H9 (cell line): Measurements from ENCODE around the gene NDST1. TPM values are rescaled to one million over a fixed set of nuclear protein-coding genes. Genes with fewer than 3 reads are reported as not detected.

Experiments used
- DNase-seq: peaks from one replicate; pipeline ENCODE4 v3.0.0-alpha.2; 2017
- H2AFZ ChIP-seq: one replicate; pipeline ENCODE4 v1.6.1; 2013; ENCODE audit warnings: mild to moderate bottlenecking, low read length, control low read depth, moderate library complexity
- H2AK5ac ChIP-seq: 2 replicates; pipeline ENCODE4 v1.6.1; 2013; ENCODE audit warnings: low read length, control low read depth, mixed read lengths; ENCODE audit not compliant: insufficient read length
- H2BK120ac ChIP-seq: one replicate; pipeline ENCODE4 v1.6.1; 2013; ENCODE audit warnings: low read depth, mild to moderate bottlenecking, low read length, control low read depth, inconsistent platforms; ENCODE audit not compliant: poor library complexity, severe bottlenecking
- H2BK12ac ChIP-seq: 2 replicates; pipeline ENCODE4 v1.6.1; 2013; ENCODE audit warnings: low read length, control low read depth, mixed read lengths, low read depth; ENCODE audit not compliant: insufficient read length
- H2BK15ac ChIP-seq: 2 replicates; pipeline ENCODE4 v1.6.1; 2013; ENCODE audit warnings: low read depth, low read length, control low read depth
- H2BK20ac ChIP-seq: one replicate; pipeline ENCODE4 v1.6.1; 2013; ENCODE audit warnings: low read depth, mild to moderate bottlenecking, low read length, control low read depth, inconsistent platforms; ENCODE audit not compliant: poor library complexity, severe bottlenecking
- H2BK5ac ChIP-seq: 2 replicates; pipeline ENCODE4 v1.6.1; 2013; ENCODE audit warnings: low read length, control low read depth, mixed read lengths; ENCODE audit not compliant: insufficient read length
- H3K14ac ChIP-seq: 2 replicates; pipeline ENCODE4 v1.6.1; 2013; ENCODE audit warnings: low read length, control low read depth; ENCODE audit not compliant: insufficient read depth
- H3K18ac ChIP-seq: 2 replicates; pipeline ENCODE4 v1.6.1; 2013; ENCODE audit warnings: low read depth, mild to moderate bottlenecking, mixed read lengths, low read length, control low read depth; ENCODE audit not compliant: insufficient read length
- H3K23ac ChIP-seq: 2 replicates; pipeline ENCODE4 v1.6.1; 2013; ENCODE audit warnings: low read length, control low read depth, mixed read lengths, low read depth; ENCODE audit not compliant: insufficient read length
- H3K23me2 ChIP-seq: 2 replicates; pipeline ENCODE4 v1.6.1; 2013; ENCODE audit warnings: low read depth, mild to moderate bottlenecking, mixed read lengths, low read length, control low read depth; ENCODE audit not compliant: insufficient read length, poor library complexity, severe bottlenecking
- H3K27ac ChIP-seq: 2 replicates; pipeline ENCODE4 v1.5.1; 2013; ENCODE audit warnings: low read length, control low read depth, mixed read lengths, low read depth; ENCODE audit not compliant: insufficient read length
- H3K27me3 ChIP-seq: 2 replicates; pipeline ENCODE4 v1.6.1; 2013; ENCODE audit warnings: low read length, control low read depth, inconsistent platforms; ENCODE audit not compliant: insufficient read depth
- H3K4ac ChIP-seq: 2 replicates; pipeline ENCODE4 v1.6.1; 2013; ENCODE audit warnings: low read depth, mild to moderate bottlenecking, control low read depth, inconsistent platforms, low read length, moderate library complexity
- H3K4me1 ChIP-seq: 2 replicates; pipeline ENCODE4 v1.6.1; 2013; ENCODE audit warnings: low read length, control low read depth, inconsistent platforms; ENCODE audit not compliant: insufficient read depth
- H3K4me2 ChIP-seq: 2 replicates; pipeline ENCODE4 v1.6.1; 2013; ENCODE audit warnings: low read length, control low read depth, mixed read lengths; ENCODE audit not compliant: insufficient read length, insufficient read depth
- H3K56ac ChIP-seq: 2 replicates; pipeline ENCODE4 v1.6.1; 2013; ENCODE audit warnings: low read depth, mild to moderate bottlenecking, mixed read lengths, low read length, control low read depth; ENCODE audit not compliant: insufficient read length
- H3K79me1 ChIP-seq: 2 replicates; pipeline ENCODE4 v1.6.1; 2013; ENCODE audit warnings: low read depth, mild to moderate bottlenecking, moderate library complexity, low read length, control low read depth, inconsistent platforms; ENCODE audit not compliant: insufficient read depth, poor library complexity, severe bottlenecking
- H3K79me2 ChIP-seq: 2 replicates; pipeline ENCODE4 v1.6.1; 2013; ENCODE audit warnings: low read length, control low read depth, inconsistent platforms; ENCODE audit not compliant: insufficient read depth
- H3K9ac ChIP-seq: 2 replicates; pipeline ENCODE4 v1.6.1; 2013; ENCODE audit warnings: low read length, control low read depth, mixed read lengths; ENCODE audit not compliant: insufficient read length; ENCODE audit errors: extremely low read depth
- H3K9me3 ChIP-seq: one replicate; pipeline ENCODE4 v1.6.1; 2013; ENCODE audit warnings: low read depth, low read length, inconsistent platforms; ENCODE audit not compliant: control insufficient read depth
- H3T11ph ChIP-seq: one replicate; pipeline ENCODE4 v1.6.1; 2013; ENCODE audit warnings: mild to moderate bottlenecking, low read length, control low read depth, inconsistent platforms
- H4K20me1 ChIP-seq: one replicate; pipeline ENCODE4 v1.6.1; 2013; ENCODE audit not compliant: control insufficient read depth, insufficient read length, insufficient read depth
- H4K5ac ChIP-seq: 2 replicates; pipeline ENCODE4 v1.6.1; 2013; ENCODE audit warnings: low read depth, mild to moderate bottlenecking, mixed read lengths, low read length, control low read depth; ENCODE audit not compliant: insufficient read length
- H4K8ac ChIP-seq: replicated peaks from 2 replicates; pipeline ENCODE4 v1.6.1; 2013; ENCODE audit warnings: low read length, control low read depth, mixed read lengths, low read depth; ENCODE audit not compliant: insufficient read length
- H4K91ac ChIP-seq: 2 replicates; pipeline ENCODE4 v1.6.1; 2013; ENCODE audit warnings: low read depth, mild to moderate bottlenecking, moderate library complexity, mixed read lengths, low read length, control low read depth; ENCODE audit not compliant: insufficient read length
- H3K27ac Mint-ChIP-seq, 3 experiments: 2 replicates in 2 of 3; 3 replicates in 1 of 3; pipeline ENCODE4 v1.8.0; 2020 to 2021; ENCODE audit warnings: mixed read lengths in 3 of 3, mild to moderate bottlenecking in 1 of 3, moderate library complexity in 1 of 3
- H3K27me3 Mint-ChIP-seq: 2 replicates; pipeline ENCODE4 v1.8.0; 2021; ENCODE audit warnings: low read depth, mild to moderate bottlenecking, moderate library complexity, mixed read lengths
- H3K36me3 Mint-ChIP-seq, 3 experiments: 2 replicates in 2 of 3; 3 replicates in 1 of 3; pipeline ENCODE4 v1.8.0; 2020 to 2021; ENCODE audit warnings: low read depth in 3 of 3, mixed read lengths in 3 of 3; ENCODE audit not compliant: insufficient read depth in 1 of 3
- H3K4me1 Mint-ChIP-seq, 2 experiments: 2 replicates each; pipeline ENCODE4 v1.8.0; 2020; ENCODE audit warnings: mixed read lengths in 2 of 2
- H3K4me3 Mint-ChIP-seq, 2 experiments: 2 replicates in 1 of 2; 3 replicates in 1 of 2; pipeline ENCODE4 v1.8.0; 2020 to 2021; ENCODE audit warnings: mild to moderate bottlenecking in 2 of 2, mixed read lengths in 2 of 2, moderate library complexity in 1 of 2
- H3K9me3 Mint-ChIP-seq, 2 experiments: 2 replicates in 1 of 2; 3 replicates in 1 of 2; pipeline ENCODE4 v1.8.0; 2020; ENCODE audit warnings: mild to moderate bottlenecking in 2 of 2, mixed read lengths in 2 of 2, moderate library complexity in 1 of 2
- CTCF ChIP-seq: fragments of 200-600 bp; sonication (generic); conservative IDR thresholded peaks from 3 replicates; pipeline ENCODE4 v1.8.0; 2021; ENCODE audit warnings: antibody characterized with exemption, mild to moderate bottlenecking
- WGBS: extraction: QIAGEN DNeasy Blood & Tissue Kit; methylation state at CpG from one replicate; pipeline ENCODE4 v1.1.7; 2013; ENCODE audit warnings: missing lambda C conversion rate, low lambda C conversion rate, mixed read lengths; ENCODE audit not compliant: insufficient read length; ENCODE audit errors: extremely low coverage; 5-methylcytosine and 5-hydroxymethylcytosine counted together
- total RNA-seq: library from RNA; stranded (reverse); gene quantifications from 2 replicates; pipeline ENCODE4 v1.2.1, GENCODE V29; 2021

Gene NDST1
- total RNA-seq, 1 experiment from 2014 or later: 65.5 TPM

- Histone ChIP-seq H2BK5ac (no peak overlapping the region), H2BK120ac (no peak overlapping the region), H2BK15ac (no peak overlapping the region), H2AK5ac (no peak overlapping the region), H4K20me1 (no peaks in the 10 kb centered on the region), H3K14ac (no peak overlapping the region), H3K23me2 (no peaks in the 10 kb centered on the region), H3K27ac (no peak overlapping the region), H2BK20ac (no peak overlapping the region), H3K18ac (no peak overlapping the region), H3K4me1 (peaks cover 3% of the 10 kb centered on the region; the same call in 1 of the 2 replicates), H3K23ac (no peak overlapping the region), H2BK12ac (no peak overlapping the region), H3K9me3 (no peaks in the 10 kb centered on the region), H3K56ac (no peak overlapping the region), H3K4ac (no peak overlapping the region), H3K9ac (no peak overlapping the region), H3T11ph (no peak overlapping the region), H3K27me3 (no peaks in the 10 kb centered on the region), H3K4me2 (no peak overlapping the region), H4K5ac (no peak overlapping the region), H4K8ac (no peak overlapping the region), H3K79me1 (peaks cover 2% of the 10 kb centered on the region), H3K79me2 (no peaks in the 10 kb centered on the region; the same call in 1 of the 2 replicates), H2AFZ (no peak overlapping the region), H4K91ac (no peak overlapping the region)
- DNase-seq: no peak
- no peak for TF ChIP-seq CTCF
- Mint-ChIP-seq H3K27ac (peak overlapping the region in 1 of 3 experiments; percentile 27; a peak in 1 of 7 replicates), H3K4me3 (peak overlapping the region in 1 of 2 experiments; percentile 42; a peak in 2 of 5 replicates), H3K36me3 (peaks cover 9 to 36% (median 26%) of the 10 kb centered on the region in 3 experiments; a peak in 6 of 7 replicates), H3K27me3 (no peaks in the 10 kb centered on the region), H3K4me1 (peaks cover 38 to 41% of the 10 kb centered on the region in 2 experiments), H3K9me3 (no peaks in the 10 kb centered on the region)
- WGBS: no CpG with 5 or more reads among the region's 4 CpGs
These were observed 21.6 kb downstream of the NDST1 start for GRCh38 chr5:150529555-150529954.
